ENCODE data around the gene CWC25. TPM values are rescaled to one million over a fixed set of nuclear protein-coding genes. Genes with fewer than 3 reads are reported as not detected.
"Not testable (repeated sequence)": the region's sequence is repeated elsewhere in the genome, so short reads cannot be mapped to it uniquely, and the experiment has no call there.

CWC25 gene
- total RNA-seq, 1 donor from 2014 or later: 13.0 TPM

- H3K27me3 Mint-ChIP-seq (ENCODE audit: unreplicated experiment): peaks cover 3% of the 10 kb centered on the region
- TF ChIP-seq CTCF (IDR thresholded peaks at IDR 0.05; ENCODE audit: partially characterized antibody, unreplicated experiment): no peak
Observed at GRCh38 chr17:38857271-38857670, 32.1 kb upstream of the CWC25 start.

GRCh38 chr17:38855101-38855714 is 30.1 kb upstream of the CWC25 start:
- H3K27ac Mint-ChIP-seq (ENCODE audit: unreplicated experiment); DNase-seq: not testable (repeated sequence)

More at GRCh38 chr17:38857271-38857670, 32.1 kb upstream of the CWC25 start:
- no peak for DNase-seq
- Mint-ChIP-seq H3K4me1 (ENCODE audit: low read depth, unreplicated experiment) (peaks cover 5% of the 10 kb centered on the region), H3K9me3 (ENCODE audit: unreplicated experiment) (peaks cover 16% of the 10 kb centered on the region), H3K27ac (ENCODE audit: unreplicated experiment) (no peak overlapping the region), H3K4me3 (ENCODE audit: unreplicated experiment) (no peak overlapping the region), H3K36me3 (ENCODE audit: unreplicated experiment) (no peaks in the 10 kb centered on the region)

GRCh38 chr17:38853292-38854219 is 28.4 kb upstream of the CWC25 start, which contains the start of gene RPL23:
Gene RPL23, minus strand, starts transcription at chr17:38853721. Its CDS starts 11 bp downstream, at chr17:38853710.
- no peak for TF ChIP-seq CTCF (IDR thresholded peaks at IDR 0.05; ENCODE audit: partially characterized antibody, unreplicated experiment)
- Mint-ChIP-seq H3K27me3 (ENCODE audit: unreplicated experiment) (peaks cover 3% of the 10 kb centered on the region), H3K4me3 (ENCODE audit: unreplicated experiment) (peak within 1 kb of the TSS; percentile 97), H3K36me3 (ENCODE audit: unreplicated experiment) (no peaks in the 10 kb centered on the region), H3K9me3 (ENCODE audit: unreplicated experiment) (peaks cover 15% of the 10 kb centered on the region), H3K27ac (ENCODE audit: unreplicated experiment) (peak within 1 kb of the TSS; percentile 98), H3K4me1 (ENCODE audit: low read depth, unreplicated experiment) (peaks cover 13% of the 10 kb centered on the region)
- peak; percentile 89 for DNase-seq

More at GRCh38 chr17:38855101-38855714, 30.1 kb upstream of the CWC25 start:
- Mint-ChIP-seq H3K4me1 (ENCODE audit: low read depth, unreplicated experiment) (peaks cover 13% of the 10 kb centered on the region), H3K9me3 (ENCODE audit: unreplicated experiment) (peaks cover 15% of the 10 kb centered on the region)
- H3K27me3 Mint-ChIP-seq (ENCODE audit: unreplicated experiment); H3K4me3 Mint-ChIP-seq (ENCODE audit: unreplicated experiment); H3K36me3 Mint-ChIP-seq (ENCODE audit: unreplicated experiment): not testable (repeated sequence)

- H3K4me1 Mint-ChIP-seq (ENCODE audit: low read depth, unreplicated experiment): peaks cover 13% of the 10 kb centered on the region
- DNase-seq: no peak
- H3K27ac Mint-ChIP-seq (ENCODE audit: unreplicated experiment): peak overlapping the region; percentile 98
- H3K9me3 Mint-ChIP-seq (ENCODE audit: unreplicated experiment): peaks cover 15% of the 10 kb centered on the region
- no peak for TF ChIP-seq CTCF (IDR thresholded peaks at IDR 0.05; ENCODE audit: partially characterized antibody, unreplicated experiment)
- peak overlapping the region; percentile 97 for H3K4me3 Mint-ChIP-seq (ENCODE audit: unreplicated experiment)
- peaks cover 2% of the 10 kb centered on the region for H3K27me3 Mint-ChIP-seq (ENCODE audit: unreplicated experiment)
- no peaks in the 10 kb centered on the region for H3K36me3 Mint-ChIP-seq (ENCODE audit: unreplicated experiment)
Observed at GRCh38 chr17:38852771-38853291, 27.7 kb upstream of the CWC25 start.

GRCh38 chr17:38851434-38851833 is 26.3 kb upstream of the CWC25 start:
- DNase-seq: no peak
- peaks cover 13% of the 10 kb centered on the region for H3K4me1 Mint-ChIP-seq (ENCODE audit: low read depth, unreplicated experiment)
- no peaks in the 10 kb centered on the region for H3K27me3 Mint-ChIP-seq (ENCODE audit: unreplicated experiment)
- H3K9me3 Mint-ChIP-seq (ENCODE audit: unreplicated experiment): peaks cover 15% of the 10 kb centered on the region
- peak overlapping the region; percentile 48 for H3K27ac Mint-ChIP-seq (ENCODE audit: unreplicated experiment)
- peak overlapping the region; percentile 97 for H3K4me3 Mint-ChIP-seq (ENCODE audit: unreplicated experiment)
- no peak for TF ChIP-seq CTCF (IDR thresholded peaks at IDR 0.05; ENCODE audit: partially characterized antibody, unreplicated experiment)
- H3K36me3 Mint-ChIP-seq (ENCODE audit: unreplicated experiment): no peaks in the 10 kb centered on the region

Data from glutamatergic neuron (in vitro differentiated cells).